ENCODE data around the gene CDCA5.
"Not testable (repeated sequence)": the region's sequence is repeated elsewhere in the genome, so short reads cannot be mapped to it uniquely, and the experiment has no call there.

The CDCA5 gene

GRCh38 chr11:65118891-65119669 is 35.2 kb upstream of the CDCA5 start:
- DNase-seq = not testable (repeated sequence)

GRCh38 chr11:65118097-65118837 is 34.4 kb upstream of the CDCA5 start:
- no peak for DNase-seq

GRCh38 chr11:65117206-65118096 is 33.6 kb upstream of the CDCA5 start, which contains the start of gene ZNHIT2:
Gene ZNHIT2 (minus strand): TSS chr11:65117701. CDS start chr11:65117653, 48 bp downstream.
- DNase-seq = peak; percentile 100

GRCh38 chr11:65116370-65117205 is 32.7 kb upstream of the CDCA5 start:
- DNase-seq = peak; percentile 64

GRCh38 chr11:65115361-65116082 is 31.7 kb upstream of the CDCA5 start:
- DNase-seq = no peak

GRCh38 chr11:65114538-65115171 is 30.8 kb upstream of the CDCA5 start:
- no peak for DNase-seq

- DNase-seq = no peak
These were observed 30.0 kb upstream of the CDCA5 start for GRCh38 chr11:65113839-65114238.

- no peak for DNase-seq
These were observed 29.5 kb upstream of the CDCA5 start for GRCh38 chr11:65113361-65113756.

- DNase-seq = peak; percentile 85
These were observed 28.9 kb upstream of the CDCA5 start for GRCh38 chr11:65112546-65113360.

- DNase-seq = peak; percentile 99
These were observed 28.1 kb upstream of the CDCA5 start, which contains the start of gene TM7SF2 for GRCh38 chr11:65111744-65112545. Gene TM7SF2 (plus strand): TSS chr11:65111872. CDS start chr11:65112016, 144 bp downstream.

GRCh38 chr11:65111159-65111743 is 27.4 kb upstream of the CDCA5 start:
- DNase-seq = no peak

- DNase-seq = peak; percentile 92
These were observed 26.6 kb upstream of the CDCA5 start for GRCh38 chr11:65110354-65110861.

- DNase-seq = no peak
These were observed 25.7 kb upstream of the CDCA5 start for GRCh38 chr11:65109231-65110198.

GRCh38 chr11:65108469-65109123 is 24.8 kb upstream of the CDCA5 start:
- no peak for DNase-seq

GRCh38 chr11:65107751-65108468 is 24.1 kb upstream of the CDCA5 start:
- no peak for DNase-seq

GRCh38 chr11:65107078-65107477 is 23.2 kb upstream of the CDCA5 start:
- DNase-seq = no peak

All from CD4-positive, alpha-beta T cell treated with Interleukin-6 for 4 hours (primary cell).